ENCODE results near the gene NPBWR2.

NPBWR2 gene

GRCh38 chr20:64057628-64058498, 49.5 kb downstream of the NPBWR2 start (continued):
- TF ChIP-seq ZNF202 (tag by site-specific recombination; IDR thresholded peaks at IDR 0.05; ENCODE audit: borderline replicate concordance) = no peak
- TF ChIP-seq ZNF394 (tag by site-specific recombination; IDR thresholded peaks at IDR 0.05; ENCODE audit: borderline replicate concordance) = 0 out of 2 replicates have a peak, but pooled peaks have one; percentile 24
- TF ChIP-seq ZFP69B (tag by site-specific recombination; IDR thresholded peaks at IDR 0.05) = 0 out of 2 replicates have a peak, but pooled peaks have one; percentile 29
- no peak for TF ChIP-seq KLF7 (tag by site-specific recombination; IDR thresholded peaks at IDR 0.05; ENCODE audit: borderline replicate concordance)
- TF ChIP-seq ZNF366 (tag by site-specific recombination; conservative IDR thresholded peaks at IDR 0.05) = no peak
- no peak for TF ChIP-seq ZNF513 (tag by site-specific recombination; IDR thresholded peaks at IDR 0.05)
- no peak for TF ChIP-seq RBAK (tag by site-specific recombination; IDR thresholded peaks at IDR 0.05)
- TF ChIP-seq GLIS2 (tag by site-specific recombination; IDR thresholded peaks at IDR 0.05) = peak; percentile 96
- no peak for TF ChIP-seq ZNF146 (tag by site-specific recombination; IDR thresholded peaks at IDR 0.05)
- 0 out of 2 replicates have a peak, but pooled peaks have one; percentile 23 for TF ChIP-seq ZNF24 (tag by site-specific recombination; IDR thresholded peaks at IDR 0.05)
- TF ChIP-seq, protein P1, sequence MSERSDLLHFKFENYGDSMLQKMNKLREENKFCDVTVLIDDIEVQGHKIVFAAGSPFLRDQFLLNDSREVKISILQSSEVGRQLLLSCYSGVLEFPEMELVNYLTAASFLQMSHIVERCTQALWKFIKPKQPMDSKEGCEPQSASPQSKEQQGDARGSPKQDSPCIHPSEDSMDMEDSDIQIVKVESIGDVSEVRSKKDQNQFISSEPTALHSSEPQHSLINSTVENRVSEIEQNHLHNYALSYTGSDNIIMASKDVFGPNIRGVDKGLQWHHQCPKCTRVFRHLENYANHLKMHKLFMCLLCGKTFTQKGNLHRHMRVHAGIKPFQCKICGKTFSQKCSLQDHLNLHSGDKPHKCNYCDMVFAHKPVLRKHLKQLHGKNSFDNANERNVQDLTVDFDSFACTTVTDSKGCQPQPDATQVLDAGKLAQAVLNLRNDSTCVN (tag by site-specific recombination; optimal IDR thresholded peaks at IDR 0.05) = peak; percentile 16
- no peak for TF ChIP-seq ZNF311 (tag by site-specific recombination; IDR thresholded peaks at IDR 0.05; ENCODE audit: borderline replicate concordance)
- TF ChIP-seq ZSCAN18 (tag by site-specific recombination; IDR thresholded peaks at IDR 0.05) = no peak
- TF ChIP-seq PRDM1 (tag by site-specific recombination; IDR thresholded peaks at IDR 0.05) = no peak
- TF ChIP-seq BCL11B (tag by site-specific recombination; IDR thresholded peaks at IDR 0.05; ENCODE audit: low read depth) = no peak
- TF ChIP-seq ZNF707 (tag by site-specific recombination; IDR thresholded peaks at IDR 0.05) = no peak
- TF ChIP-seq CTCF (tag by site-specific recombination; IDR thresholded peaks at IDR 0.05) = peak; percentile 93
- no peak for TF ChIP-seq ZNF214 (tag by site-specific recombination; IDR thresholded peaks at IDR 0.05; ENCODE audit: borderline replicate concordance)
- TF ChIP-seq ZNF510 (tag by site-specific recombination; IDR thresholded peaks at IDR 0.05; ENCODE audit: insufficient replicate concordance) = no peak
- TF ChIP-seq ZNF692 (tag by site-specific recombination; IDR thresholded peaks at IDR 0.05) = peak; percentile 39; the same call in 1 of the 2 replicates
- TF ChIP-seq ZBTB21 (tag by site-specific recombination; IDR thresholded peaks at IDR 0.05) = no peak
- peak; percentile 78 for TF ChIP-seq ZFHX2 (tag by site-specific recombination; conservative IDR thresholded peaks at IDR 0.05)
- TF ChIP-seq ZIC2 (tag by site-specific recombination; IDR thresholded peaks at IDR 0.05) = peak; percentile 65
- peak; percentile 69; the same call in 1 of the 2 replicates for TF ChIP-seq ZNF561 (tag by site-specific recombination; IDR thresholded peaks at IDR 0.05; ENCODE audit: borderline replicate concordance)
- TF ChIP-seq, protein P2, sequence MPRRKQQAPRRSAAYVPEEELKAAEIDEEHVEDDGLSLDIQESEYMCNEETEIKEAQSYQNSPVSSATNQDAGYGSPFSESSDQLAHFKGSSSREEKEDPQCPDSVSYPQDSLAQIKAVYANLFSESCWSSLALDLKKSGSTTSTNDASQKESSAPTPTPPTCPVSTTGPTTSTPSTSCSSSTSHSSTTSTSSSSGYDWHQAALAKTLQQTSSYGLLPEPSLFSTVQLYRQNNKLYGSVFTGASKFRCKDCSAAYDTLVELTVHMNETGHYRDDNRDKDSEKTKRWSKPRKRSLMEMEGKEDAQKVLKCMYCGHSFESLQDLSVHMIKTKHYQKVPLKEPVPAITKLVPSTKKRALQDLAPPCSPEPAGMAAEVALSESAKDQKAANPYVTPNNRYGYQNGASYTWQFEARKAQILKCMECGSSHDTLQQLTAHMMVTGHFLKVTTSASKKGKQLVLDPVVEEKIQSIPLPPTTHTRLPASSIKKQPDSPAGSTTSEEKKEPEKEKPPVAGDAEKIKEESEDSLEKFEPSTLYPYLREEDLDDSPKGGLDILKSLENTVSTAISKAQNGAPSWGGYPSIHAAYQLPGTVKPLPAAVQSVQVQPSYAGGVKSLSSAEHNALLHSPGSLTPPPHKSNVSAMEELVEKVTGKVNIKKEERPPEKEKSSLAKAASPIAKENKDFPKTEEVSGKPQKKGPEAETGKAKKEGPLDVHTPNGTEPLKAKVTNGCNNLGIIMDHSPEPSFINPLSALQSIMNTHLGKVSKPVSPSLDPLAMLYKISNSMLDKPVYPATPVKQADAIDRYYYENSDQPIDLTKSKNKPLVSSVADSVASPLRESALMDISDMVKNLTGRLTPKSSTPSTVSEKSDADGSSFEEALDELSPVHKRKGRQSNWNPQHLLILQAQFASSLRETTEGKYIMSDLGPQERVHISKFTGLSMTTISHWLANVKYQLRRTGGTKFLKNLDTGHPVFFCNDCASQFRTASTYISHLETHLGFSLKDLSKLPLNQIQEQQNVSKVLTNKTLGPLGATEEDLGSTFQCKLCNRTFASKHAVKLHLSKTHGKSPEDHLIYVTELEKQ (tag by site-specific recombination; IDR thresholded peaks at IDR 0.05; ENCODE audit: borderline replicate concordance) = no peak
- no peak for TF ChIP-seq MZF1 (tag by site-specific recombination; IDR thresholded peaks at IDR 0.05; ENCODE audit: borderline replicate concordance)
- TF ChIP-seq ZNF654 (tag by site-specific recombination; IDR thresholded peaks at IDR 0.05; ENCODE audit: low read depth) = peak; percentile 90
